ENCODE measurements around the gene AKR1C8. TPM values are rescaled to one million over a fixed set of nuclear protein-coding genes. Genes with fewer than 3 reads are reported as not detected.

The AKR1C8 gene
- total RNA-seq, 1 donor from 2014 or later, result not detected

GRCh38 chr10:5151076-5151475, 33.9 kb downstream of the AKR1C8 start:
- Mint-ChIP-seq H3K4me1 (ENCODE audit: low read depth) (peaks cover 21% of the 10 kb centered on the region), H3K9me3 (ENCODE audit: low read depth) (peaks cover 44% of the 10 kb centered on the region), H3K27ac (no peak overlapping the region), H3K27me3 (no peaks in the 10 kb centered on the region), H3K36me3 (ENCODE audit: insufficient read depth) (peaks cover 9% of the 10 kb centered on the region), H3K4me3 (ENCODE audit: low read depth) (no peak overlapping the region)
- no peak for DNase-seq (ENCODE audit: low spot score, unreplicated experiment)
- TF ChIP-seq CTCF (IDR thresholded peaks at IDR 0.05; ENCODE audit: unreplicated experiment), result no peak

- Mint-ChIP-seq H3K27me3 (no peaks in the 10 kb centered on the region), H3K4me3 (ENCODE audit: low read depth) (no peak overlapping the region), H3K4me1 (ENCODE audit: low read depth) (peaks cover 21% of the 10 kb centered on the region), H3K9me3 (ENCODE audit: low read depth) (peaks cover 38% of the 10 kb centered on the region), H3K27ac (peak overlapping the region; percentile 56), H3K36me3 (ENCODE audit: insufficient read depth) (peaks cover 9% of the 10 kb centered on the region)
- no peak for TF ChIP-seq CTCF (IDR thresholded peaks at IDR 0.05; ENCODE audit: unreplicated experiment)
- DNase-seq (ENCODE audit: low spot score, unreplicated experiment), result no peak
These were observed 36.3 kb downstream of the AKR1C8 start for GRCh38 chr10:5148678-5149032.

- DNase-seq (ENCODE audit: low spot score, unreplicated experiment), result no peak
- Mint-ChIP-seq H3K4me1 (ENCODE audit: low read depth) (peaks cover 21% of the 10 kb centered on the region), H3K4me3 (ENCODE audit: low read depth) (peak overlapping the region; percentile 25), H3K27me3 (no peaks in the 10 kb centered on the region), H3K9me3 (ENCODE audit: low read depth) (peaks cover 35% of the 10 kb centered on the region), H3K27ac (peak overlapping the region; percentile 91), H3K36me3 (ENCODE audit: insufficient read depth) (peaks cover 9% of the 10 kb centered on the region)
- no peak for TF ChIP-seq CTCF (IDR thresholded peaks at IDR 0.05; ENCODE audit: unreplicated experiment)
These were observed 36.8 kb downstream of the AKR1C8 start for GRCh38 chr10:5147981-5148677.

GRCh38 chr10:5147255-5147980, 37.5 kb downstream of the AKR1C8 start:
- no peak for TF ChIP-seq CTCF (IDR thresholded peaks at IDR 0.05; ENCODE audit: unreplicated experiment)
- Mint-ChIP-seq H3K4me3 (ENCODE audit: low read depth) (peak overlapping the region; percentile 25), H3K4me1 (ENCODE audit: low read depth) (peaks cover 23% of the 10 kb centered on the region), H3K9me3 (ENCODE audit: low read depth) (peaks cover 37% of the 10 kb centered on the region), H3K27me3 (no peaks in the 10 kb centered on the region), H3K36me3 (ENCODE audit: insufficient read depth) (peaks cover 9% of the 10 kb centered on the region), H3K27ac (peak overlapping the region; percentile 91)
- DNase-seq (ENCODE audit: low spot score, unreplicated experiment), result no peak

GRCh38 chr10:5146920-5147254, 38.1 kb downstream of the AKR1C8 start:
- no peaks in the 10 kb centered on the region for H3K27me3 Mint-ChIP-seq
- peaks cover 28% of the 10 kb centered on the region for H3K4me1 Mint-ChIP-seq (ENCODE audit: low read depth)
- peaks cover 9% of the 10 kb centered on the region for H3K36me3 Mint-ChIP-seq (ENCODE audit: insufficient read depth)
- no peak overlapping the region for H3K4me3 Mint-ChIP-seq (ENCODE audit: low read depth)
- no peak for DNase-seq (ENCODE audit: low spot score, unreplicated experiment)
- H3K27ac Mint-ChIP-seq, result peak overlapping the region; percentile 91
- TF ChIP-seq CTCF (IDR thresholded peaks at IDR 0.05; ENCODE audit: unreplicated experiment), result no peak
- H3K9me3 Mint-ChIP-seq (ENCODE audit: low read depth), result peaks cover 42% of the 10 kb centered on the region
